HCT116 (cell line): Measurements from ENCODE around the gene ADGRB2. TPM values are rescaled to one million over a fixed set of nuclear protein-coding genes. Genes with fewer than 3 reads are reported as not detected.

Experiments used
- ATAC-seq: fragments of 200-7000 bp; cut with Tn5 transposase; 2 replicates; pipeline ENCODE4 v1.9.1; 2020; ENCODE audit warnings: mild to moderate bottlenecking, moderate library complexity
- BruUV-seq: library from RNA; stranded (reverse); fragments of 400-500 nt; replicated peaks from 2 replicates; lab custom pipeline; 2021; lab: Mats Ljungman, UMichigan
- CTCF ChIA-PET: fragments of 300-600 bp; sonication (Branson Sonifier 250); formaldehyde crosslinking; loops from one replicate; lab custom pipeline; 2021; ENCODE audit warnings: antibody characterized with exemption; lab: Charles Lee
- POLR2A ChIA-PET: fragments of 300-600, 350-600 bp; sonication (Branson Sonifier 250); formaldehyde crosslinking; loops from one replicate; lab custom pipeline; 2021; ENCODE audit warnings: antibody characterized with exemption; lab: Charles Lee
- RAD21 ChIA-PET, 2 experiments: fragments of 300-600 bp; sonication (Branson Sonifier 250); formaldehyde crosslinking; loops; one replicate each; lab custom pipeline; 2023; ENCODE audit warnings: low total read pairs in 2 of 2; ENCODE audit not compliant: uncharacterized antibody in 2 of 2, unreplicated experiment in 2 of 2, low non-redundant PET in 1 of 2; lab: Charles Lee
- DNase-seq: peaks from one replicate; pipeline ENCODE4 v3.0.0-alpha.2; 2010; ENCODE audit warnings: low read depth, low spot score
- H2AFZ ChIP-seq: fragments of 200-600 bp; shearing (Covaris generic), sonication (generic); 2 replicates; pipeline ENCODE4 v1.6.1; 2017; ENCODE audit warnings: low read depth, mixed run types, mixed read lengths, antibody characterized with exemption, low read length; ENCODE audit not compliant: poor library complexity, severe bottlenecking
- H3K27ac ChIP-seq: 2 replicates; pipeline ENCODE4 v1.5.1; 2012; ENCODE audit warnings: low read depth, low read length
- H3K27me3 ChIP-seq: fragments of 200-600 bp; sonication (generic); 2 replicates; pipeline ENCODE4 v1.6.1; 2016; ENCODE audit warnings: mixed run types, low read length, mixed read lengths; ENCODE audit not compliant: insufficient read depth
- H3K36me3 ChIP-seq, 2 experiments: fragments of 200-500 bp in 1 of 2; fragments of 200-600 bp in 1 of 2; sonication (Bioruptor generic) in 1 of 2; sonication (generic) in 1 of 2; 2 replicates each; pipeline versions ENCODE4 v1.5.1 to v1.6.1; 2014 to 2016; ENCODE audit warnings: low read length in 2 of 2, inconsistent platforms in 1 of 2, mixed read lengths in 1 of 2, mixed run types in 1 of 2; ENCODE audit not compliant: insufficient read depth in 2 of 2, control insufficient read depth in 1 of 2
- H3K4me1 ChIP-seq, 2 experiments: fragments of 200-600 bp in 1 of 2; sonication (generic) in 1 of 2; 2 replicates each; pipeline versions ENCODE4 v1.5.1 to v1.6.1; 2012 to 2017; ENCODE audit warnings: low read length in 2 of 2, inconsistent platforms in 1 of 2, mild to moderate bottlenecking in 1 of 2, mixed read lengths in 1 of 2, mixed run types in 1 of 2, moderate library complexity in 1 of 2; ENCODE audit not compliant: insufficient read depth in 2 of 2, control insufficient read depth in 1 of 2
- H3K4me2 ChIP-seq: fragments of 200-600 bp; sonication (generic); 2 replicates; pipeline ENCODE4 v1.6.1; 2017; ENCODE audit warnings: mixed run types, low read length, mixed read lengths
- H3K4me3 ChIP-seq, 2 experiments: fragments of 200-600 bp in 1 of 2; sonication (generic) in 1 of 2; replicated peaks in 1 of 2; 2 replicates each; pipeline ENCODE4 v1.5.1; 2011 to 2016; ENCODE audit warnings: low read length in 2 of 2, control low read depth in 1 of 2, low read depth in 1 of 2, mild to moderate bottlenecking in 1 of 2, mixed read lengths in 1 of 2, mixed run types in 1 of 2
- H3K79me2 ChIP-seq: fragments of 200-600 bp; sonication (generic); 2 replicates; pipeline ENCODE4 v1.6.1; 2017; ENCODE audit warnings: mild to moderate bottlenecking, mixed run types, low read length, moderate library complexity, mixed read lengths; ENCODE audit not compliant: insufficient read depth
- H3K9ac ChIP-seq: fragments of 200-600 bp; sonication (generic); 2 replicates; pipeline ENCODE4 v1.6.1; 2016; ENCODE audit warnings: low read length, mixed read lengths
- H3K9me2 ChIP-seq: fragments of 200-600 bp; sonication (generic), shearing (Covaris generic); 2 replicates; pipeline ENCODE4 v1.6.1; 2017; ENCODE audit warnings: mixed run types, mild to moderate bottlenecking, moderate library complexity; ENCODE audit not compliant: insufficient read depth
- H3K9me3 ChIP-seq, 2 experiments: fragments of 200-500 bp in 1 of 2; fragments of 200-600 bp in 1 of 2; sonication (Bioruptor generic) in 1 of 2; sonication (generic) in 1 of 2; 2 replicates each; pipeline ENCODE4 v1.6.1; 2014 to 2017; ENCODE audit warnings: low read length in 2 of 2, mixed read lengths in 2 of 2, inconsistent platforms in 1 of 2, low read depth in 1 of 2, mild to moderate bottlenecking in 1 of 2, mixed run types in 1 of 2, moderate library complexity in 1 of 2; ENCODE audit not compliant: control insufficient read depth in 1 of 2, insufficient read depth in 1 of 2
- H4K20me1 ChIP-seq: fragments of 200-600 bp; sonication (generic), shearing (Covaris generic); 2 replicates; pipeline ENCODE4 v1.6.1; 2017; ENCODE audit warnings: mixed run types, mild to moderate bottlenecking, moderate library complexity; ENCODE audit not compliant: insufficient read depth
- CEBPB ChIP-seq: IDR thresholded peaks from 2 replicates; pipeline ENCODE4 v1.6.1; 2012; ENCODE audit warnings: low read depth
- EGR1 ChIP-seq: IDR thresholded peaks from 2 replicates; pipeline ENCODE4 v1.6.1; 2012; ENCODE audit warnings: low read depth
- ELF1 ChIP-seq: IDR thresholded peaks from 2 replicates; pipeline ENCODE4 v1.6.1; 2012; ENCODE audit warnings: low read depth, borderline replicate concordance
- JUND ChIP-seq: IDR thresholded peaks from 2 replicates; pipeline ENCODE4 v1.6.1; 2012
- POLR2AphosphoS5 ChIP-seq: IDR thresholded peaks from 2 replicates; pipeline ENCODE4 v1.6.1; 2011; ENCODE audit warnings: mild to moderate bottlenecking, low read depth, low read length, moderate library complexity
- TCF7L2 ChIP-seq: IDR thresholded peaks from 2 replicates; pipeline ENCODE4 v1.7.0; 2011; ENCODE audit warnings: borderline replicate concordance, inconsistent platforms; ENCODE audit not compliant: insufficient read depth, insufficient read length; ENCODE audit errors: extremely low read depth
- intact Hi-C: fragments of 100-400 bp; cut with micrococcal nuclease; formaldehyde crosslinking; loops from 2 replicates; pipeline ENCODE4 v1.10.0; 2022
- total RNA-seq: library from RNA; stranded (reverse); gene quantifications from one replicate; pipeline ENCODE4 v1.2.1, GENCODE V29; 2021; ENCODE audit not compliant: unreplicated experiment
- TF ChIP-seq, protein P1 (sequence below): IDR thresholded peaks from 2 replicates; pipeline ENCODE4 v1.6.1; 2011; ENCODE audit warnings: mild to moderate bottlenecking, low read length, moderate library complexity; ENCODE audit not compliant: insufficient replicate concordance; ENCODE audit errors: extremely low read depth
- TF ChIP-seq, protein P2 (sequence below): IDR thresholded peaks from 2 replicates; pipeline ENCODE4 v1.6.1; 2012
- TF ChIP-seq, protein P3 (sequence below): IDR thresholded peaks from 2 replicates; pipeline ENCODE4 v1.6.1; 2012; ENCODE audit warnings: low read depth

ADGRB2 gene
- total RNA-seq, 1 experiment from 2014 or later, result 10.1 TPM

DNA sequence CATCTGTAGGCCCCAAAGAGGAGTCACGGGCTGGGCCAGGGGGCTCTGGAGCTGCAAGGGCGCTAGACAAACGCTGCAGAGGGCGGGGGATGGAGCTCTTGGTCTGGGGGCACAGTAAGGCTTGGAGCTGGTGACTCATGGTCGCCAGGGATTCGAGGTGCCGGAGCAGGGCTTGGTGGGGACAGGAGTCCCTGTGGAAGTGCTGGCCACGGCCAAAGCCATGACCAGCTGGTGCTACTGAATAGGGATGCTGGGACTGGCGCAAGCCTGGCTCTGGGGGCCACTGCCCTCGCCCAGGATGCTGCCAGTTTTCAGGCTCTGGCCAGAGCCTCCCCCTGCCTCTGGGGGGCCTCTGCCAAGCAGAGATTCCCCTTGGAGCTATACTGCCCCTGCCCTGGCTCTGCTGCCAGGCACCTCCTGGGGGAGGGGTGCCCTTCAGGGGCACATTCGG lies 26.5 kb upstream of the ADGRB2 start (continued):
- TF ChIP-seq, protein P1, sequence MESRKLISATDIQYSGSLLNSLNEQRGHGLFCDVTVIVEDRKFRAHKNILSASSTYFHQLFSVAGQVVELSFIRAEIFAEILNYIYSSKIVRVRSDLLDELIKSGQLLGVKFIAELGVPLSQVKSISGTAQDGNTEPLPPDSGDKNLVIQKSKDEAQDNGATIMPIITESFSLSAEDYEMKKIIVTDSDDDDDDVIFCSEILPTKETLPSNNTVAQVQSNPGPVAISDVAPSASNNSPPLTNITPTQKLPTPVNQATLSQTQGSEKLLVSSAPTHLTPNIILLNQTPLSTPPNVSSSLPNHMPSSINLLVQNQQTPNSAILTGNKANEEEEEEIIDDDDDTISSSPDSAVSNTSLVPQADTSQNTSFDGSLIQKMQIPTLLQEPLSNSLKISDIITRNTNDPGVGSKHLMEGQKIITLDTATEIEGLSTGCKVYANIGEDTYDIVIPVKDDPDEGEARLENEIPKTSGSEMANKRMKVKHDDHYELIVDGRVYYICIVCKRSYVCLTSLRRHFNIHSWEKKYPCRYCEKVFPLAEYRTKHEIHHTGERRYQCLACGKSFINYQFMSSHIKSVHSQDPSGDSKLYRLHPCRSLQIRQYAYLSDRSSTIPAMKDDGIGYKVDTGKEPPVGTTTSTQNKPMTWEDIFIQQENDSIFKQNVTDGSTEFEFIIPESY, result no peak
- TF ChIP-seq, all 23 proteins: peak for 0

DNA sequence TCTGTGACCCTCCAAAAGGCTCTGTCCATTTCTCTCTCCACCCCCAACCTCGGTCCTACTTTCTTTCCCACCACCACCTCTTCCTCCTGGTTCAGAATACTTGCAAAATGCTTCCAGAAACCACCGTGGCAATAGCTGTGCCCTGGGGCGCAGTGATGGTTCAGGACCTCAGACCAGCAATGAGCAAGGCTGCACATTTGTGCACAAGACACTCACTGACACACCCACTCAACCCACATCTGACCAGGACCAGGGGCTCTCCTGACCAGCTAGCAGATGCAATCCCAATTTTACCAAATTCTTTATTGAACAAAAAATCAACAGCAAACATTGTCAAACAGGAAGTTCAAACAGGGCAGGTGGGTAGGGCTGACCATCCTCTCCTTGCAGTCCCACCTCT lies 26.0 kb upstream of the ADGRB2 start:
- Histone ChIP-seq H3K4me1 (peaks cover 3 to 22% of the 10 kb centered on the region in 2 experiments; a peak in 3 of 4 replicates), H3K27me3 (no peaks in the 10 kb centered on the region), H3K27ac (no peak overlapping the region), H3K9ac (no peak overlapping the region), H4K20me1 (no peaks in the 10 kb centered on the region), H3K9me3 (no peaks in the 10 kb centered on the region), H3K36me3 (no peaks in the 10 kb centered on the region), H3K9me2 (no peaks in the 10 kb centered on the region), H2AFZ (no peak overlapping the region), H3K4me2 (no peak overlapping the region), H3K79me2 (no peaks in the 10 kb centered on the region), H3K4me3 (no peak overlapping the region)
- intact Hi-C loops, result no loop called here
- no peak for TF ChIP-seq CEBPB
- no peak for TF ChIP-seq ELF1
- TF ChIP-seq, protein P2, sequence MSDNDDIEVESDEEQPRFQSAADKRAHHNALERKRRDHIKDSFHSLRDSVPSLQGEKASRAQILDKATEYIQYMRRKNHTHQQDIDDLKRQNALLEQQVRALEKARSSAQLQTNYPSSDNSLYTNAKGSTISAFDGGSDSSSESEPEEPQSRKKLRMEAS, result no peak
- TF ChIP-seq, protein P3, sequence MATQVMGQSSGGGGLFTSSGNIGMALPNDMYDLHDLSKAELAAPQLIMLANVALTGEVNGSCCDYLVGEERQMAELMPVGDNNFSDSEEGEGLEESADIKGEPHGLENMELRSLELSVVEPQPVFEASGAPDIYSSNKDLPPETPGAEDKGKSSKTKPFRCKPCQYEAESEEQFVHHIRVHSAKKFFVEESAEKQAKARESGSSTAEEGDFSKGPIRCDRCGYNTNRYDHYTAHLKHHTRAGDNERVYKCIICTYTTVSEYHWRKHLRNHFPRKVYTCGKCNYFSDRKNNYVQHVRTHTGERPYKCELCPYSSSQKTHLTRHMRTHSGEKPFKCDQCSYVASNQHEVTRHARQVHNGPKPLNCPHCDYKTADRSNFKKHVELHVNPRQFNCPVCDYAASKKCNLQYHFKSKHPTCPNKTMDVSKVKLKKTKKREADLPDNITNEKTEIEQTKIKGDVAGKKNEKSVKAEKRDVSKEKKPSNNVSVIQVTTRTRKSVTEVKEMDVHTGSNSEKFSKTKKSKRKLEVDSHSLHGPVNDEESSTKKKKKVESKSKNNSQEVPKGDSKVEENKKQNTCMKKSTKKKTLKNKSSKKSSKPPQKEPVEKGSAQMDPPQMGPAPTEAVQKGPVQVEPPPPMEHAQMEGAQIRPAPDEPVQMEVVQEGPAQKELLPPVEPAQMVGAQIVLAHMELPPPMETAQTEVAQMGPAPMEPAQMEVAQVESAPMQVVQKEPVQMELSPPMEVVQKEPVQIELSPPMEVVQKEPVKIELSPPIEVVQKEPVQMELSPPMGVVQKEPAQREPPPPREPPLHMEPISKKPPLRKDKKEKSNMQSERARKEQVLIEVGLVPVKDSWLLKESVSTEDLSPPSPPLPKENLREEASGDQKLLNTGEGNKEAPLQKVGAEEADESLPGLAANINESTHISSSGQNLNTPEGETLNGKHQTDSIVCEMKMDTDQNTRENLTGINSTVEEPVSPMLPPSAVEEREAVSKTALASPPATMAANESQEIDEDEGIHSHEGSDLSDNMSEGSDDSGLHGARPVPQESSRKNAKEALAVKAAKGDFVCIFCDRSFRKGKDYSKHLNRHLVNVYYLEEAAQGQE, result no peak
- TF ChIP-seq EGR1, result no peak
- TF ChIP-seq JUND, result no peak
- no peak for TF ChIP-seq POLR2AphosphoS5
- TF ChIP-seq TCF7L2, result no peak
- no peak for DNase-seq
- no peak for ATAC-seq
- RAD21 ChIA-PET, result interaction anchor here in 1 of 2 experiments (1.7 kb wide), 1 partner anchor 241 kb away, joined by 9 read pairs; no protein-coding TSS in a partner anchor
- BruUV-seq, result no TSS peak
- CTCF ChIA-PET, result interaction anchor here (0.5 to 2.1 kb wide), 5 partner anchors 85 to 605 kb away, joined by 4 to 15 read pairs (median 7); no protein-coding TSS in a partner anchor
- POLR2A ChIA-PET, result no interaction called here
